Effector memory CD8-positive, alpha-beta T cell (primary cell): ENCODE measurements around the gene FEZ2.
A peak's percentile ranks its signal among the peaks of the same experiment; 100 is the strongest.

Source experiments
- ATAC-seq: fragments of 150-1000 bp; cut with Tn5 transposase; replicated peaks from 2 replicates; pipeline ENCODE4 v1.10.0; 2021; ENCODE audit warnings: mild to moderate bottlenecking, moderate library complexity
- DNase-seq, 3 experiments: peaks; one replicate each; pipeline ENCODE4 v3.0.0; 2021
- H3K27ac Mint-ChIP-seq, 2 donors: one replicate each; pipeline ENCODE4 v1.8.0; 2022; ENCODE audit warnings: mild to moderate bottlenecking in 2 of 2, mixed read lengths in 2 of 2, moderate library complexity in 2 of 2
- H3K27me3 Mint-ChIP-seq, 2 donors: one replicate each; pipeline ENCODE4 v1.8.0; 2022; ENCODE audit warnings: mixed read lengths in 2 of 2
- H3K36me3 Mint-ChIP-seq: one replicate; pipeline ENCODE4 v1.8.0; 2022; ENCODE audit warnings: mild to moderate bottlenecking, moderate library complexity, mixed read lengths; ENCODE audit not compliant: insufficient read depth
- H3K4me1 Mint-ChIP-seq, 2 donors: one replicate each; pipeline ENCODE4 v1.8.0; 2022; ENCODE audit warnings: low read depth in 2 of 2, mixed read lengths in 2 of 2
- H3K4me3 Mint-ChIP-seq, 2 donors: one replicate each; pipeline ENCODE4 v1.8.0; 2022; ENCODE audit warnings: mild to moderate bottlenecking in 2 of 2, mixed read lengths in 2 of 2, moderate library complexity in 2 of 2
- H3K9me3 Mint-ChIP-seq, 2 donors: one replicate each; pipeline ENCODE4 v1.8.0; 2022; ENCODE audit warnings: mixed read lengths in 2 of 2

The FEZ2 gene

DNA sequence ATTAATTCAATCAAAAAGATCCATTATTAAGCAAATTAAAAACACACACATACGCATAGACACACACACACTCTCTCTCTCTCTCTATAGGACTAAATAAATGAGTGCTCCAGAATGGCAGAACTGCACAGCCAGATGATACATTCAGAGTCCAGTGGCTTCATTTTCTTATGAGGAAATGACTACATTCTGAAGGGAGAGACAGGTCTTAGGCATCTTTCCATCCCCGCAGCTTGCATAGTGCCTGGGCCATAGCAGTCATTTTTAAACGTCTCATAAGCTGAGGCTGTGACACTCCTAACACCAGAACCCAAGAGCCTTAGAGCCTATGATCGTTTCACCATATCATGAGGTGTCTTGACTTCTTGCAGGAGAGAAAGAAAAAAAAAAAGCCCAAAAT is 31.1 kb downstream of the FEZ2 start:
- no peaks in the 10 kb centered on the region for H3K9me3 Mint-ChIP-seq
- DNase-seq (no peak), ATAC-seq (no peak)
- H3K4me3 Mint-ChIP-seq: no peak overlapping the region
- H3K36me3 Mint-ChIP-seq: peaks cover 30% of the 10 kb centered on the region
- no peaks in the 10 kb centered on the region for H3K27me3 Mint-ChIP-seq
- no peak overlapping the region for H3K27ac Mint-ChIP-seq
- peaks cover 6 to 24% of the 10 kb centered on the region in 2 donors for H3K4me1 Mint-ChIP-seq

GRCh38 chr2:36565712-36566111 is 32.3 kb downstream of the FEZ2 start:
- ATAC-seq: no peak
- peaks cover 8 to 24% of the 10 kb centered on the region in 2 donors for H3K4me1 Mint-ChIP-seq
- H3K27me3 Mint-ChIP-seq: no peaks in the 10 kb centered on the region
- no peaks in the 10 kb centered on the region for H3K9me3 Mint-ChIP-seq
- DNase-seq: no peak
- peaks cover 23% of the 10 kb centered on the region for H3K36me3 Mint-ChIP-seq
- no peak overlapping the region for H3K4me3 Mint-ChIP-seq
- no peak overlapping the region for H3K27ac Mint-ChIP-seq

- DNase-seq (no peak), ATAC-seq (no peak)
- Mint-ChIP-seq H3K27me3 (no peaks in the 10 kb centered on the region), H3K4me1 (peaks cover 10 to 23% of the 10 kb centered on the region in 2 donors), H3K4me3 (no peak overlapping the region), H3K27ac (no peak overlapping the region), H3K36me3 (peaks cover 27% of the 10 kb centered on the region), H3K9me3 (no peaks in the 10 kb centered on the region)
Observed at GRCh38 chr2:36564377-36564930, 33.5 kb downstream of the FEZ2 start.

DNA sequence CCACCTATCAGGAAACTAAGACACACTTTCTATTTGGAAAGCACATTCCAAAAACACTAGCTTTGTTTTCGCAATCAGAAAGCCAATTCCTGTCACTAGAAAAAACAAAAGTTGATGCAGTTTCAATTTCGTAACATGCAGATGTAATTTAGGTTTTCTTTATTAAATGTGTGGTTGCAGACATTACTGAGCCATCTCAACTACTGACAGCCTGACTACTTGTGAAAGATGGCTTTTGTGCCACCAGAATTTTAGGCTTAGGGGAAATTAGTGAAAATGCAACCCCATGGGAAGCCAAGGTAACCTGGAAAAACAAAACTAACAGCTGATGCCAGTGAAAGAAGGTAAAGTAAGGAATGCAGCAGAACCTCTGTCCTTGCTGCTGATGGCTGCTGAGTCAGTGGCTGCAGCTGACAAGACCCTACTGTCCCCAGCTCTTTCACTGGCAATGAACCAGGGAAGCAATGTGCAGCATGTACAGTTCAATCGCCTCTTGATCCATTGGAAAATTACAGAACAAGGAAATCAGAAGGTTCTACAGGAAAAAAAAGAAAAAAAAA is 34.9 kb downstream of the FEZ2 start:
- DNase-seq: no peak
- no peak for ATAC-seq
- Mint-ChIP-seq H3K9me3 (no peaks in the 10 kb centered on the region), H3K36me3 (peaks cover 35% of the 10 kb centered on the region), H3K27me3 (no peaks in the 10 kb centered on the region), H3K4me1 (peaks cover 11 to 17% of the 10 kb centered on the region in 2 donors), H3K27ac (peak overlapping the region in 1 of 2 donors; percentile 2), H3K4me3 (no peak overlapping the region)

GRCh38 chr2:36562240-36562639 is 35.7 kb downstream of the FEZ2 start:
- Mint-ChIP-seq H3K9me3 (no peaks in the 10 kb centered on the region), H3K4me3 (no peak overlapping the region), H3K27me3 (no peaks in the 10 kb centered on the region), H3K27ac (no peak overlapping the region), H3K4me1 (peaks cover 11 to 16% of the 10 kb centered on the region in 2 donors), H3K36me3 (peaks cover 28% of the 10 kb centered on the region)
- no peak for DNase-seq
- ATAC-seq: no peak

DNA sequence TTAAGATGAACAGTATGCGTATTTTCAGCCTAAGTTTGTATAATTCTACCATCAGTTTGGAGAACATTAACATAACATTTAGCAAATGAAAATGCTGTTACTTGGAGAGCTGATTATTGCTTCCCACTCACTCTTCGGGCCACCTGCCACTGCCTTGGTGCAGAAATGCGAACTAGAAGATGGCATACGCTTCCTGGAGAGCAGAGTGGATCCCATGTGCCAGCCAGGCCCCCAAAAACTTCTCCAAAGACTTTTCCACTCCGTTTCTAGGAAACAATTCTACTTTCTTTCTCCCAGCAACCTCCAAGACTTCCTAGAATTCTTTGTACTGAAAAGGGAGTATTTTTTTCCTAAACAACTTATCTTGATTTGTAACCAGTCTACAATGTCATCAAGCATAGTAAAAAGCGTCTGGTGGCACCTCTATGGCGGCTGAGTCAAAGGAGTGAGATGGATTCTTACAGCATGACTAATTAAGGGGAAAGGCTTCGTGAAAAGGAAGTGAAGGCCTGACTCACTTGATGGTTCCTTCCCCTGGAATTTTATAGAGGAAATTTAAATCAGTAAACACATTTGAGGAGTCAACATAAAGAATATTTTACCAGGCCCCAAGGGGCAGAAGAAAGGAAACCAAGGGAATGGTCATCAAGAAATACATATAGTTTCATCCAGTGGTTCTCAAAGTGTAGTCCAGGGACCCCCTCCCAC is 36.6 kb downstream of the FEZ2 start:
- ATAC-seq (no peak), DNase-seq (no peak)
- Mint-ChIP-seq H3K4me1 (peaks cover 11 to 12% of the 10 kb centered on the region in 2 donors), H3K27me3 (no peaks in the 10 kb centered on the region), H3K9me3 (no peaks in the 10 kb centered on the region), H3K27ac (peak overlapping the region in 1 of 2 donors; percentile 51), H3K4me3 (no peak overlapping the region), H3K36me3 (peaks cover 22% of the 10 kb centered on the region)

DNA sequence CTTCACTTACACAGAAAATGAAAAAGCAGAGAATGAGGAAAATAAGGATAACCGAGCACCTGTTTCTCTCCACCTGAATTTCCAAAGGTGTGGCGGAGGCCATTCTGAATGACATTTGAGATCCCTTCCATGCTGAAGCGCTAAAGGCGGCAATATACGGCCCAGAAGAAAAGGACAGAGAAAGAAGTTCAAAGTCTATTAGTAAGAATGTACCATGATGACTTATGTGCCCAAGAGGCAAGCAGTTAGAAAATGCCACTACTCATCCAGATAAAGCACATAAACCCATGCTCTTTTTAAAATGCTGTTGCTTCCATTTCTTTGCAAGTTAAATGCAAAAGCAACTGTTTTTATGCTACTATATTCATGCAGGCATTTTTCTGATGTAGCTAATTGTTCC is 37.2 kb downstream of the FEZ2 start:
- DNase-seq (no peak), ATAC-seq (no peak)
- Mint-ChIP-seq H3K36me3 (peaks cover 18% of the 10 kb centered on the region), H3K9me3 (no peaks in the 10 kb centered on the region), H3K4me3 (no peak overlapping the region), H3K4me1 (peaks cover 11 to 12% of the 10 kb centered on the region in 2 donors), H3K27ac (no peak overlapping the region), H3K27me3 (no peaks in the 10 kb centered on the region)

DNA sequence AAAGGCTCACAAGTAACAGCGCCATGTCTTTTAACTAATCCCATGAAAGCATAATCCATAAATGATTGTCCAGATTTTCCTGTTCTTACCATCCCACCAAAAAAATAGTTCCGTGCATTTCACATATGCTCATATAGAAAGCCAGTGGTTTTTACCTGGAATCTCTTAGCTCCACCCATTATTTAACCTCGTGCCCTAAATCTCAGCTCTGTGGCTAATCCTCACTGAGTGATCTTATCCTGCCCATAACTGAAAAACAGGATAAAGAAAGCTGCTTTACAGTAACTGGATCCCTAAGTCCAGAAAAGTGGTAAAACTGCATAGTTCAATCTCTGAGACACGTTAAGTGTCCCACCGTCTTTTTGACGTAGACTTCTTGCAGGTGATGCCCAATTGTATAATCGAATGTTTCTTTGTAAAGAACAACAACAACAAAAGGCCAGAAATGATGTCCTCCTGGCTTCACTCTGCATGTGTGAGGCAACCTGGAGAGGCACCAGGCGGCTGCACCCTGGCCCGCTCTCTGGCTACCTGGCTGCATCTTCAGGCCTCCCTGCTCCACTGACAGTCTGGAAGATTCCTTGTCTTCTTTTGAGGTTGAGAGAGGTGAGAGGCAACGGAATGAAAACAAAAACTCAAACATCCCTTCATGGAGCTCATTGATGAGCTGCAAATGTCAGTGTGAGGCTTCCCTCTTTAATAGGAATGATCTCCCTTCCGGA is 38.6 kb downstream of the FEZ2 start:
- DNase-seq (no peak), ATAC-seq (no peak)
- Mint-ChIP-seq H3K4me3 (no peak overlapping the region), H3K9me3 (no peaks in the 10 kb centered on the region), H3K36me3 (peaks cover 20% of the 10 kb centered on the region), H3K27ac (no peak overlapping the region), H3K27me3 (no peaks in the 10 kb centered on the region), H3K4me1 (peaks cover 9 to 10% of the 10 kb centered on the region in 2 donors)

- ATAC-seq (no peak), DNase-seq (no peak)
- Mint-ChIP-seq H3K27ac (no peak overlapping the region), H3K4me1 (peaks cover 0 to 5% of the 10 kb centered on the region in 2 donors), H3K4me3 (no peak overlapping the region), H3K9me3 (no peaks in the 10 kb centered on the region), H3K27me3 (no peaks in the 10 kb centered on the region), H3K36me3 (peaks cover 34% of the 10 kb centered on the region)
Observed at GRCh38 chr2:36556842-36557241, 41.1 kb downstream of the FEZ2 start.

DNA sequence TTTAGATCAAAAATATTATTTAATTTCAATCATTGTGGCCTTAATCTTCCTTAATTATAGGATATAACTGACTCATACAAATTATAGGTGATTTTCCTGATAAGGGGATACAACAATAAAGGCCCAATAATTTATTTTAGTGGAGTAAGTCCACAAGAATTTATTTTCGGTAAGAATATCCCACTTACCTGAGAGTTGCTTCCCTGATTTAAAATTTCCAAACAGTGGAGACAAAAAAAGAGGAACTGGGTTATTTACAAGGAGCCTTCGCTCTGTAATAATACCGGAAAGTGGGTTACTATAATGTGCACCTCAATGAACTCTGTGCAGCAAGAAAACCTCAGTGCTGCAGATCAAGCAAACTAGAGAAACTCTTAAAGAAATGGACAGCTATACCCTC is 42.2 kb downstream of the FEZ2 start:
- Mint-ChIP-seq H3K4me1 (peaks cover 0 to 3% of the 10 kb centered on the region in 2 donors), H3K36me3 (peaks cover 34% of the 10 kb centered on the region)
- DNase-seq: no peak

DNA sequence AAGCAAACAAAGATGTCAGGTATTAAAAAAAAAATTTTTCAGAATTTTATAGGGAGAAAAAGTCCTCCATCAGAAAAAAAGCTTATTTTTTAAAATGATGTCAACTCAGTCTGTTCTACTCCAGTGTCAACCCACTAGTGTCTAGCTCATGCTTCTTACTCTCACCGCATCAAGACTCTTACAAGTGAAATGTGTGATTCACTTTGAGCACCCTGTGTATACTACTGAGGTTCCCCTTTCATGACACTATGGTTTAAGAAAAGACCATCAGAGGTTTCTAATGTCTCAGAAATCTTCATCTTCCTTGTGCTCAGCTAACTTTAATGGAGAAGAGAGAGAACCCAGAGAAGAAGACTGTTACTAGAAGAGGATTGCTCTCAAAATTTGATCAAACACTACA is 43.4 kb downstream of the FEZ2 start:
- Mint-ChIP-seq H3K27ac (peak overlapping the region in 1 of 2 donors; percentile 3), H3K27me3 (no peaks in the 10 kb centered on the region), H3K36me3 (peaks cover 37% of the 10 kb centered on the region), H3K4me1 (peaks cover 0 to 2% of the 10 kb centered on the region in 2 donors), H3K4me3 (no peak overlapping the region), H3K9me3 (no peaks in the 10 kb centered on the region)
- DNase-seq: no peak
- no peak for ATAC-seq

More for the DNA sequence above, 42.2 kb downstream of the FEZ2 start:
- Mint-ChIP-seq H3K4me3 (no peak overlapping the region), H3K9me3 (no peaks in the 10 kb centered on the region), H3K27me3 (no peaks in the 10 kb centered on the region), H3K27ac (no peak overlapping the region)
- no peak for ATAC-seq

GRCh38 chr2:36553683-36554082 is 44.3 kb downstream of the FEZ2 start:
- no peaks in the 10 kb centered on the region for H3K9me3 Mint-ChIP-seq
- H3K4me3 Mint-ChIP-seq: no peak overlapping the region
- no peaks in the 10 kb centered on the region for H3K27me3 Mint-ChIP-seq
- DNase-seq (no peak), ATAC-seq (no peak)
- no peak overlapping the region for H3K27ac Mint-ChIP-seq
- H3K4me1 Mint-ChIP-seq: peaks cover 0 to 4% of the 10 kb centered on the region in 2 donors
- peaks cover 34% of the 10 kb centered on the region for H3K36me3 Mint-ChIP-seq

- no peak for ATAC-seq
- Mint-ChIP-seq H3K4me1 (peaks cover 0 to 4% of the 10 kb centered on the region in 2 donors), H3K27me3 (no peaks in the 10 kb centered on the region), H3K9me3 (no peaks in the 10 kb centered on the region), H3K4me3 (no peak overlapping the region), H3K27ac (peak overlapping the region in 1 of 2 donors; percentile 89), H3K36me3 (peaks cover 46% of the 10 kb centered on the region)
- no peak for DNase-seq
Observed at GRCh38 chr2:36550006-36550405, 48.0 kb downstream of the FEZ2 start.
